ENCODE results near the gene ISG15. TPM values are rescaled to one million over a fixed set of nuclear protein-coding genes. Genes with fewer than 3 reads are reported as not detected.

The ISG15 gene
- total and polyA plus RNA-seq, 12 donors, result 1.7 to 308 (median 24.3) TPM

- WGBS, 4 donors, result 26 to 34% (median 29%) methylated on average over 3 to 30 of the region's 30 CpGs
- Histone ChIP-seq H3K9me3 (replicated peaks in 1 of 3) (no peaks in the 10 kb centered on the region), H3K27me3 (peaks cover 57% of the 10 kb centered on the region), H3K27ac (no peak overlapping the region), H3K36me3 (replicated peaks in 1 of 2) (no peaks in the 10 kb centered on the region), H3K4me1 (replicated peaks in 1 of 2) (peaks cover 14 to 17% of the 10 kb centered on the region in 2 donors), H3K4me3 (no peak overlapping the region)
- TF ChIP-seq POLR2A (IDR thresholded peaks at IDR 0.05), result no peak
- no peak for TF ChIP-seq CTCF (IDR thresholded peaks at IDR 0.05)
- no peak for DNase-seq
- intact Hi-C loops (cut with DNase I), result no loop called here
Observed at GRCh38 chr1:1034439-1034781, 21.1 kb downstream of the ISG15 start.

- Histone ChIP-seq H3K36me3 (replicated peaks in 1 of 2) (no peaks in the 10 kb centered on the region), H3K27me3 (peaks cover 60% of the 10 kb centered on the region), H3K4me3 (no peak overlapping the region), H3K27ac (no peak overlapping the region), H3K9me3 (replicated peaks in 1 of 3) (no peaks in the 10 kb centered on the region), H3K4me1 (replicated peaks in 1 of 2) (peaks cover 20 to 25% of the 10 kb centered on the region in 2 donors)
- intact Hi-C loops (cut with DNase I), result no loop called here
- TF ChIP-seq CTCF (IDR thresholded peaks at IDR 0.05) (no peak), POLR2A (IDR thresholded peaks at IDR 0.05) (no peak)
- 84 to 93% (median 88%) methylated on average over 5 to 19 of the region's 19 CpGs for WGBS, 4 donors
- DNase-seq, result no peak
Observed at GRCh38 chr1:1035291-1035943, 22.1 kb downstream of the ISG15 start.

GRCh38 chr1:1037366-1038327 is 24.4 kb downstream of the ISG15 start:
- Histone ChIP-seq H3K27me3 (peaks cover 45% of the 10 kb centered on the region), H3K4me1 (replicated peaks in 1 of 2) (peaks cover 20 to 24% of the 10 kb centered on the region in 2 donors), H3K4me3 (no peak overlapping the region), H3K27ac (no peak overlapping the region), H3K9me3 (replicated peaks in 1 of 3) (no peaks in the 10 kb centered on the region), H3K36me3 (replicated peaks in 1 of 2) (no peaks in the 10 kb centered on the region)
- no peak for DNase-seq
- 74 to 84% (median 77%) methylated on average over 9 to 30 of the region's 30 CpGs for WGBS, 4 donors
- intact Hi-C loops (cut with DNase I), result no loop called here
- TF ChIP-seq CTCF (IDR thresholded peaks at IDR 0.05) (no peak), POLR2A (IDR thresholded peaks at IDR 0.05) (no peak)

- TF ChIP-seq POLR2A (IDR thresholded peaks at IDR 0.05), result no peak
- no peak for TF ChIP-seq CTCF (IDR thresholded peaks at IDR 0.05)
- Histone ChIP-seq H3K4me1 (replicated peaks in 1 of 2) (peaks cover 12 to 17% of the 10 kb centered on the region in 2 donors), H3K27me3 (peaks cover 38% of the 10 kb centered on the region), H3K27ac (no peak overlapping the region), H3K4me3 (no peak overlapping the region), H3K36me3 (replicated peaks in 1 of 2) (no peaks in the 10 kb centered on the region), H3K9me3 (replicated peaks in 1 of 3) (no peaks in the 10 kb centered on the region)
- no peak for DNase-seq
- intact Hi-C loops (cut with DNase I), result no loop called here
- WGBS, 4 donors, result 71 to 91% (median 85%) methylated on average over 5 to 6 of the region's 6 CpGs
Observed at GRCh38 chr1:1038694-1039093, 25.4 kb downstream of the ISG15 start.
